ENCODE results near the gene CDH13.

Gene CDH13

GRCh38 chr16:83044589-83044988 is 417.8 kb downstream of the CDH13 start:
- DNase-seq (ENCODE audit: low read depth in 2 of 2), result no peak

GRCh38 chr16:83045790-83046189 is 419.0 kb downstream of the CDH13 start:
- DNase-seq (ENCODE audit: low read depth in 2 of 2), result no peak

GRCh38 chr16:83046664-83047063 is 419.9 kb downstream of the CDH13 start:
- DNase-seq (ENCODE audit: low read depth in 2 of 2), result no peak

GRCh38 chr16:83051451-83051850 is 424.7 kb downstream of the CDH13 start:
- DNase-seq (ENCODE audit: low read depth in 2 of 2), result no peak

GRCh38 chr16:83054283-83054682 is 427.5 kb downstream of the CDH13 start:
- no peak for DNase-seq (ENCODE audit: low read depth in 2 of 2)

- DNase-seq (ENCODE audit: low read depth in 2 of 2), result no peak
These were observed 431.6 kb downstream of the CDH13 start for GRCh38 chr16:83058376-83058775.

GRCh38 chr16:83059237-83059636 is 432.5 kb downstream of the CDH13 start:
- DNase-seq (ENCODE audit: low read depth in 2 of 2), result no peak

- no peak for DNase-seq (ENCODE audit: low read depth in 2 of 2)
These were observed 439.2 kb downstream of the CDH13 start for GRCh38 chr16:83066011-83066410.

- DNase-seq (ENCODE audit: low read depth in 2 of 2), result no peak
These were observed 440.1 kb downstream of the CDH13 start for GRCh38 chr16:83066881-83067280.

- DNase-seq (ENCODE audit: low read depth in 2 of 2), result no peak
These were observed 441.9 kb downstream of the CDH13 start for GRCh38 chr16:83068686-83069085.

- DNase-seq (ENCODE audit: low read depth in 2 of 2), result no peak
These were observed 443.8 kb downstream of the CDH13 start for GRCh38 chr16:83070416-83071209.

- no peak for DNase-seq (ENCODE audit: low read depth in 2 of 2)
These were observed 449.2 kb downstream of the CDH13 start for GRCh38 chr16:83075956-83076355.

- DNase-seq (ENCODE audit: low read depth in 2 of 2), result no peak
These were observed 456.6 kb downstream of the CDH13 start for GRCh38 chr16:83083361-83083760.

GRCh38 chr16:83085660-83086059 is 458.9 kb downstream of the CDH13 start:
- DNase-seq (ENCODE audit: low read depth in 2 of 2), result no peak

GRCh38 chr16:83095941-83096692 is 469.3 kb downstream of the CDH13 start:
- no peak for DNase-seq (ENCODE audit: low read depth in 2 of 2)

GRCh38 chr16:83098536-83098935 is 471.8 kb downstream of the CDH13 start:
- no peak for DNase-seq (ENCODE audit: low read depth in 2 of 2)

GRCh38 chr16:83100679-83101078 is 473.9 kb downstream of the CDH13 start:
- no peak for DNase-seq (ENCODE audit: low read depth in 2 of 2)

GRCh38 chr16:83102336-83102735 is 475.6 kb downstream of the CDH13 start:
- DNase-seq (ENCODE audit: low read depth in 2 of 2), result no peak

- DNase-seq (ENCODE audit: low read depth in 2 of 2), result no peak
These were observed 478.7 kb downstream of the CDH13 start for GRCh38 chr16:83105279-83106077.

- DNase-seq (ENCODE audit: low read depth in 2 of 2), result no peak
These were observed 482.8 kb downstream of the CDH13 start for GRCh38 chr16:83109490-83110125.

- DNase-seq (ENCODE audit: low read depth in 2 of 2), result no peak
These were observed 483.5 kb downstream of the CDH13 start for GRCh38 chr16:83110269-83110668.

GRCh38 chr16:83113317-83113716 is 486.5 kb downstream of the CDH13 start:
- DNase-seq (ENCODE audit: low read depth in 2 of 2), result no peak
